Measurements from ENCODE around the gene OR6K3. TPM values are rescaled to one million over a fixed set of nuclear protein-coding genes. Genes with fewer than 3 reads are reported as not detected.

OR6K3 gene
- polyA plus RNA-seq, 1 donor from 2014 or later, result not detected

Other genes starting within 250 kb of the OR6K3 start
- gene OR10R2, start 248.5 kb downstream of the OR6K3 start, polyA plus RNA-seq, result not detected
- gene OR6Y1, start 166.3 kb downstream of the OR6K3 start, polyA plus RNA-seq, result not detected
- not detected for gene OR6P1, start 150.1 kb downstream of the OR6K3 start, polyA plus RNA-seq
- not detected for gene OR10X1, start 140.8 kb downstream of the OR6K3 start, polyA plus RNA-seq
- gene OR10Z1, start 115.5 kb downstream of the OR6K3 start, polyA plus RNA-seq, result not detected
- not detected for gene SPTA1, start 34.0 kb downstream of the OR6K3 start, polyA plus RNA-seq
- not detected for gene OR6K2, start 20.1 kb downstream of the OR6K3 start, polyA plus RNA-seq
- not detected for gene OR6K6, start 34.0 kb upstream of the OR6K3 start, polyA plus RNA-seq
- gene OR6N1, start 51.5 kb upstream of the OR6K3 start, polyA plus RNA-seq, result not detected
- gene OR6N2, start 60.5 kb upstream of the OR6K3 start, polyA plus RNA-seq, result not detected
- 25.4 TPM for gene MNDA, start 110.6 kb upstream of the OR6K3 start, polyA plus RNA-seq
- gene PYHIN1, start 210.8 kb upstream of the OR6K3 start, polyA plus RNA-seq, result 37.8 TPM